ENCODE results near the gene TMEM95.
"Not testable (repeated sequence)": the region's sequence is repeated elsewhere in the genome, so short reads cannot be mapped to it uniquely, and the experiment has no call there.

TMEM95 gene

DNA sequence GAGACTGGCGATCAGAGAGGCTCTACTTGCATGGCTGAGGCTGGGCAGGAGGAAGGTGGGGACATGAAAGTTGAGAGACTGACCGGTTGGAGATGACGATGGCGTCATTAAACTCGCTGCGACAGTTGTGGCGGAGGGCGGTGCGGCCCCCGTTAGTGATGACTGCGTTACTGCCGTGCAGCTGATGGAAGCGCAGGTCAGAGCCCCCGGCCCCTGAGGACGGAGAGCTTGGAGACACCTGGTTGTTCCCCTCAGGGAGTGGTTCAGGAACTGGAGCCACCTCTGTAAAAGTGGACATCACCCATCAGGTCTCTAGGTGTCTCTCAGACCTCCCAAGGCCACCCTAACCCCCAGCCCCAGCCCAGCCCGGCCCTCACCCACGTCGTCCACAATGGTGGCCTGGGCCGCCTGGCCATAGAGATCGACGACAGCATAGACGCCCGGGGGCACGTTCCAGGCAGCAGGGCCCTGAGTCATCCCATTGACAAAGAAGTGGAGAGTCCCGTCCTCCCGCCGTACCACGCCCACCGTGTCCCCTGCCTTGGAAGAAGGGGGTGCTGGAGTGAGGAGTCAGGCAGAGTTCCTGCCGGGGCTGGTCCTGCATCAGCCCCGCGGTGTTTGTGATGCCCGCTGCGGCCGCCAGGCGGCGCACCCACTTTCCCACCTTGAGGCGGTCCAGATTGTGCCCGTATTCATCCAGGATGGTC is 31.1 kb upstream of the TMEM95 start:
- peak; percentile 67 for DNase-seq

DNA sequence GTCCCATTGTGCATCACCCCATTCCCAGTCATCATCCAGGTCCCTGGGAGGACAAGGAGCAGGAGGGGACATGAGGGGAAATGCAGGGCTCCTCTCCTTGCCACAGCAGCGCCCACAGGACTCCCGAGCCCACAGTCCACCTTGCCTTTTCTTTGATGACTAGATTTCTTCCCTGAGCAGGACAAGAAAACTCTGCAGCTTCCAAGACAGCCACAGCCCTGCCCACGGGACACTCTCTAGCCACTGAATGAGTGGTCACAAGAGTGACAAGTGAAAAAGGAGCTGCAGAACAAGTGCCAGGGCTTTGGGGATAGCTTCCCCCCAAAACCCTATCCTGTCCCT is 30.5 kb upstream of the TMEM95 start:
- DNase-seq: no peak

DNA sequence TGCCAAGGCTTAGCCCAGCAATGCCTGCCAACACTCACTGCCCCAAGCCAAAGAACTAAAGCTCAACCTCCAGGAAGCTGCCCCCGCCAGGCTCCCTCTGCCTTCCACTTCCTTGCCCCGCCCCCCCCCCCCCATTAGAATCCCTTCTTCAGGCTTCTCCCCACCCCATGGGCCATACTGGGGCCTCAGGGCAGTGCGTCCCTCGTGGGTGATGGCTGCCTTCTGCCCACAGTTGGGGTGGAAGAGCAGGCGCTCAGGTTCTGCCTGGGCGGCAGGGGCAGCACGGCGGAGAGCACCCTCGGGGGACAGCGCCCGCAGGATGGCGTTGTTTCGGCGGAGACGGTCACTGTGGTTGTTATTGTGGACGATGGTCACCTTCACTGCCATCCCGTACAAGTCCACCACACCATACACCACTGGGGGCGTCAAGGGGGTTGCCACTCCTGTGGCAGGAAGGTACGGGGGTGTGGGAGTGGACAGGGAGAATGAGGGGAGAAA is 29.9 kb upstream of the TMEM95 start:
- DNase-seq: no peak

DNA sequence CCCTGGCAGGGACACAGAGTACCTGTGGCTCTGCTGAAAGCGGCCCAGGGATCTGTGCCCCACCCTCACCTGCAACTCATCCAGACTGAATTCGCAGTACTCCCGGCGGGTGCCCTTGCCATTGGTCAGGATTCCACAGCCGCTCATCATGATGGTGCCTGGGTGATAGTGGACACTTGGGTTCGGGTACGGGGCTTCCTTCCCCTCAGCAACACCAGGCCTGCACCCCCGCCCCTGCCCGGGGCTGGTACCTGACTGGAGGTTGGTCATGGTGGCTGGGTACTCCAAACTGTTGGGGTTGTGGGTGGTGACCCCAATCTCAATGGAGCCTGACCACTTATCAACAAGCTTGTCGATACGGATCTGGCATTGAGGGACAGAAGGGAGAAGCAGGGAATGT is 28.8 kb upstream of the TMEM95 start:
- DNase-seq: no peak

DNA sequence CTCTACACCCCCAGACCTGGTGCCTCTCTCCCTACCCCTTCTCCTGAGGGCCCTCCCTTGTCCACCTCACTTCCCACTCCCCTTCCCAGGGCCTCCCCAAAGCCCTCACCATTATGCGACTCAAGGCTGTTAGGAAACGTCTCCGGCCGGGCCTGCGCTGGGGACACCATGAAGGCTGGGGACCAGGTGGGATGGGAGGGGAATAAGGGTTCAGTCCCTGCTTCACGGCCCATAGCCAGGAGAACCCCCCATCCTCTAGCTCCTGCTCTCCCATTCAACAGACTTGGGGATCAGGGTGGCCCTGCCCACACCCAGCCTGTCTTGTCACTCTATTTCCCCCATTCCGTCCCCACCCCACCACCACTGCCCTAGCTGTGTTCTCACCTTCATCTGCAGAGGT is 27.9 kb upstream of the TMEM95 start:
- DNase-seq: no peak

DNA sequence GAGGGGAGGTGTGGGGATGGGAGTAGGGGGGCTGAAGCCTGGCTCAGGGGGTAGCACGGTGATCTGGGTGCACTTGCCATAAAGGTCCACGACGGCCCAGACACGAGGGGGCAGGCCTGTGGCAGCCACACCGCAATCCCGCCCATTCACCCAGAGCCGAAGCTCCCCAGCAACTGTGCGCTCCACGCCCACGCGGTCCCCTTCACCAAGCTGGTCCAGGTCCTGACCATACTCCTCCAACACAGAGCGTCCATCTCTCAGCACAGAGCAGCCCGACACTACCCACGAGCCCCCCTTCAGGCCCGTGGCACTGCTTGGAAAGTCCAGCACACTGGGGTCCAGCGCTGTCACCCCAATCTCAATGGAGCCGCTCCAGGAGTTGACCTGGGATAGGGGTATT is 27.5 kb upstream of the TMEM95 start:
- no peak for DNase-seq

DNA sequence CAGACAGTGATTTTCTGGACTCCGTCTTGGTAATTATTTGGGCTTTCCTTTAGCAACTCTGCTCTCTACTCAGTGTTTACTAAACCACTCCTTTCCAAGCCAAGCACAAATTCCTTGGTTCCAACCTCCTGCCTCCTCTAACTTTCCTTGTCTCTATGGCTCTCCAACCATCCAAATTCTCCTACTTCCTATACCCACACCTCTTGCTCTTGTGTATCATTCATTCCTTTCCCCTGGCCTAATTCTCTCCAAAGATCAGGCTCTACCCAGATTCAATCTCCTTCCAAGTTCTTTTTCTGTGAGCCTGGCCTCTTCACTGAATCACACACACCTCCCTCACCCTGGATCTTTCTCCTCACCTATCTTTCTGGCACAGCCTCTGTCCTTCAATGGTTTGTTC is 26.9 kb upstream of the TMEM95 start:
- DNase-seq: no peak

DNA sequence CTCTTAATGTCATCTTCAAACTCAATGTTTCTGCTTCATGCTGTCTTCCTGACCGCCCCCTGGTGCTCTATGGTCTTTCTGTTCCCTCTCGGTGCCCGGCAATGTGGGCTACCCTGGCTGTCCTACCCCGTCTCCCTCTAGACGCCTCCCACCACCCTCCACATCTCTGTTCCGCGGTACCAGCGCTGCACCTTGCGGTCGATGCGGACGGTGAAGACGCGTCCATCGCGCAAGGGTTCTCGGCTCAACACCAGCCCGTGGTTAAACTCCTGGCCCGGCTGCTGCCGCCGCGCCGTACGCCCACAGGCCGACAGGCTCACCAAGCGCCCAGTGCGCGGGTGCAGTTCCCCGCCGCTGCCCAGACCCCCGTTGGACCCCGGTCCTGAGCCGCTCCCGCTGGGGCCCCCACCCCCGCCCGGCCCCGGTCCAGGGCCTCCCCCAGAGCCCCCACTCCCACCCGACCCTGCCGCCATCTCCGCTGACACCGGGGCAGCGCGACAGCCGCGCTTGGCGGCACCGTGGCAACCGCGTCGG is 26.0 kb upstream of the TMEM95 start, which contains the start of gene NEURL4:
NEURL4 (minus strand) TSS at position 496 of the 534 bp plus-strand sequence; CDS start at position 473, 23 bp downstream.
- peak; percentile 27 for DNase-seq

DNA sequence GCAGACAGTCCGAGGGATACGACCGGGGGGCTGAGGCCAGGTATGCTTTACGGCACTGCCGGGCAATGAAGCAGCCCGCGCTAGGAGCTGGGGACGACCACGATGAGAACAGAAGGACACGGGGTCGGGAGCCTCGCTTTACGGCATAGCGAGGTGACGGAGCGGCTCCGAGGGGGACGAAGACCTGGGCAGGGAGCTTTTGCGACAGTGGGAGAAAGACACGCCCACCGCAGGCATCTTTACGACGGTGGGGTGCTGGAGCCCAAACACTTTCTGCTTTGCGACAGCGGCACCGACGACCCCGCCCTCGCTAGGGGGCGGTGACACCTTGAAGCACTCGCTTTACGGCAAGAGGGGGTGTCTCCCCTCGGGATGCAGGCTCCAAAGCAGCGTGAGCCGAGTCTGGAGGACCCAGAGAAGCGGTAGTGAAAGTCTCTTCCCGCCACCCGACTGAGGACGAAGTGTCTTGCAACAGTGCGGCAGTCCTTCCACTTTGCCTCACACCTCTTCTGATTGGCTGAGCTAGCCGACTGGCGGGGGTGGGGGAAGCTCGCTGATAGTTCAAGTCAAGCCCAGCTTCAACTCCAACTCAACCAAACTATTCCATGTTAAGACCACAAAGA is 25.5 kb upstream of the TMEM95 start:
- peak; percentile 97 for DNase-seq

DNA sequence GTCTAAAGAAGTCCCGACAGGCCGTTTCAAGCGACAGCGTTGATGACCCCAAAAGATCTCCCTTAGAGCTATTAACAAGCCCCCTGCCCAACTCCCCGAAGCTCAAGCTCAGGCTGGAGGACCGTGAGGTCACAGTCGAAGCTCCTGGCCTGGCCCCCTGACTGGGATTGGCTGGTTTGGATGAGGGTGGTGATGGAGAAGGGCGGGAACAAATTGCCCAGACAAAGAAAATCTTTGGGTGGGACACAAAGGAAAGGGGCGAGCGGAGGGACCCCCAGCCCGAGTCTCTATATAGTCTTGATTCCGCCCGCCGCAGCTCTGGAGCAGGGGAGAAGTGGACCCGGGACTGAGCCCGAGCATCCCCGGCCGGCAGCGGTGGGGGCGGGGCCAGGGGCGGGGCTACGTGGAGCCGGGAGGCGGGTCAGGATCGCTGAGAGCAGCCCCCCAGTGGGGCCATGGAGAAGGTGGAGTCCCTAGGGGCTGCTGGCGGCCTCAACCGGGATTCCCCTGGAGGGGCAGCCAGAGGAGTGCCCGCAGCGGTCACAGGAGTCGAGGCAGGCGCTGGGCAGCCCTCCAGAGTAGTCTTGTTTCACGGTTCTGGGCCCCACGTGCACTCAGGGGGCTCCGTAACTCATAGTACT is 24.8 kb upstream of the TMEM95 start:
- peak; percentile 72 for DNase-seq

DNA sequence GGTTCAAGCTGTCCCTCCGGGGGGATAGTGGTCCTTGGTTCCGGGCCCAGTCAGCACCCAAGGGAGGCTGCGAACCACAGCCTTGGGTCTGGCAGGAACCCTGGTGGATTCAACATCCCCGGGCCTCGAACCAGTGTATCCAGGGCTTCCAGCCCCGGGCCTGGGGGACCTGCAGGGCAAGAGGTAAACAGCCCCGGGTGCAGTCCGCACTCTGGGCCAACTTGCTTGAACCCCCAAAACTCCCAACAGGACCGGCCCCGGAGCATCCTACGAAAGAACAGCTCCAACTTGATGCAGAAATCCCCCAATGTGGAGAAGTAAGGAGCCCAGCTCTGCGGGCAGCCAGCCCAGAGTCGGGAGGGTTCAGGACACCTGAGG is 24.3 kb upstream of the TMEM95 start:
- no peak for DNase-seq

DNA sequence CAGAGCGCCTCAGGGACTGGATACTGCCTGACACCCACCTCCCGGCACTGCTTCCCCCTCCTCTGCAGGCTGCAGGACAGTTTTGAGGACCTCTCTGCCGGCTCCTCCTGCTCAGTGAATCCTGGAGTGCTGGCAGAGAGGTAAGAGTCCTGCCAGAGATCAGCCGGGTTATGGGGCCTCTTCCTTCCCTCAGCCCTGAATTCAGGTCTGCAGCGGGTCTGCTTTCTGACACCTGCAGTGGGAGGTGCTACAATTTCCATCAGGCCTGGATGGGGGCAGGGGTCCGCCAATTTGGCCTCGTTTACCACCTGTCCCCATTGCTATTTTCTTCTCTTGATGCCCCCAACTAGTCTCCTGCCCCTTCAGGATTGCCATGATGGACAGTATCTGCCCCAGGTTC is 22.8 kb upstream of the TMEM95 start:
- DNase-seq: no peak

DNA sequence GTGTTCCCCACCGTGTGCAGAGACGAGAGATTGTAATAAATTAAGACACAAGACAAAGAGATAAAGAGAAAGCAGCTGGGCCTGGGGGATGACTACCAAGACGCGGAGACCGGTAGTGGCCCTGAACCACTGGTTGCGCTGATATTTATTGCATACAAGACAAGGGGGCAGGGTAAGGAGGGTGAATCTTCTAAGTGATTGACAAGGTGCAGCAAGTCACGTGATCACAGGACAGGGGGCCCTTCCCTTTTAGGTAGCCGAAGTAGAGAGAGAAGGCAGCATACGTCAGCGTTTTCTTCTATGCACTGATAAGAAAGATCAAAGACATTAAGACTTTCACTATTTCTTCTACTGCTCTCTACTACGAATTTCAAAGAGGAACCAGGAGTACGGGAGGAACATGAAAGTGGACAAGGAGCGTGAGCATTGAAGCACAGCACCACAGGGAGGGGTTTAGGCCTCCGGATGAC is 22.3 kb upstream of the TMEM95 start:
- not testable (repeated sequence) for DNase-seq

DNA sequence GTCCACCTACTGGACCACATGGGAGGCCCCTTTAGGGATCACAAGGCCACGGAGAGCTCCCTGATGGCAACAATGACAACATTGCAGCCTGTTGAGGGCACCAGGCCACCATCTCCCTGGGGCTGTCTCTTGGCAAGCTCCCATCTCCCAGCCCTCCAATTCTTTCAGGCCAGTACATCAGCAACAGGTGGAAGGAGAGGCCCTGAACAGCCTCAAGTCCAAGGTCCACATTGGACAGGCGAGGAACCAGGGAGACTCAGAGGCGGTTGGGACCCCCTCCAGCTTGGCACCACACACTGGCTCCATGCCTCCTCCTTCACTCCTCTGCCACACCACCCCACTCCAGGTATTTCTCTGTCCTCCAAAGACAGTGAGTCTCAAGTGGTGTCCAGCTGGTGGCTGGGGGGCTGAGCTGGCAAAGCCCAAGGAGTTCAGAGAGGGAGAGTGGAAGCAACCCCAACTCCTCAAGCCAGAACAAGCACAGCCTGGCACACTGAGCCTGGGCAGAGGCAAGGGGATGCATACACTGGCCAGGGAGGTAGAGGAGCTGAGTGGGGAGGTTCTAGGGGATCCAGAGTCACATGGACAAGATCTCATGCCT is 19.9 kb upstream of the TMEM95 start:
- DNase-seq: no peak

DNA sequence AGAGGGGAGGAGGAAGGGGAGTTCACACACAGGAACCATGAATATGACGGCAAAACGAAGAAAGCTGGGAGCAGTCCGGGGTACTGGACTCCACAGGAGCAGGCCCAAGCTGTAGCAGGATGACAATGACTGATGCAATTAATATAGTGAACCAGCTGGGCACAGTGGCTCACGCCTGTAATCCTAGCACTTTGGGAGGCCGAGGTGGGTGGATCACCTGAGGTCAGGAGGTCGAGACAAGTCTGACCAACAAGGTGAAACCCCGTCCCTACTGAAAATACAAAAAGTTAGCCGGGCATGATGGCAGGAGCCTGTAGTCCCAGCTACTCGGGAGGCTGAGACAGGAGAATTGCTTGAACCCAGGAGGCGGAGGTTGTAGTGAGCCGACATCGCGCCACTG is 19.2 kb upstream of the TMEM95 start:
- not testable (repeated sequence) for DNase-seq

DNA sequence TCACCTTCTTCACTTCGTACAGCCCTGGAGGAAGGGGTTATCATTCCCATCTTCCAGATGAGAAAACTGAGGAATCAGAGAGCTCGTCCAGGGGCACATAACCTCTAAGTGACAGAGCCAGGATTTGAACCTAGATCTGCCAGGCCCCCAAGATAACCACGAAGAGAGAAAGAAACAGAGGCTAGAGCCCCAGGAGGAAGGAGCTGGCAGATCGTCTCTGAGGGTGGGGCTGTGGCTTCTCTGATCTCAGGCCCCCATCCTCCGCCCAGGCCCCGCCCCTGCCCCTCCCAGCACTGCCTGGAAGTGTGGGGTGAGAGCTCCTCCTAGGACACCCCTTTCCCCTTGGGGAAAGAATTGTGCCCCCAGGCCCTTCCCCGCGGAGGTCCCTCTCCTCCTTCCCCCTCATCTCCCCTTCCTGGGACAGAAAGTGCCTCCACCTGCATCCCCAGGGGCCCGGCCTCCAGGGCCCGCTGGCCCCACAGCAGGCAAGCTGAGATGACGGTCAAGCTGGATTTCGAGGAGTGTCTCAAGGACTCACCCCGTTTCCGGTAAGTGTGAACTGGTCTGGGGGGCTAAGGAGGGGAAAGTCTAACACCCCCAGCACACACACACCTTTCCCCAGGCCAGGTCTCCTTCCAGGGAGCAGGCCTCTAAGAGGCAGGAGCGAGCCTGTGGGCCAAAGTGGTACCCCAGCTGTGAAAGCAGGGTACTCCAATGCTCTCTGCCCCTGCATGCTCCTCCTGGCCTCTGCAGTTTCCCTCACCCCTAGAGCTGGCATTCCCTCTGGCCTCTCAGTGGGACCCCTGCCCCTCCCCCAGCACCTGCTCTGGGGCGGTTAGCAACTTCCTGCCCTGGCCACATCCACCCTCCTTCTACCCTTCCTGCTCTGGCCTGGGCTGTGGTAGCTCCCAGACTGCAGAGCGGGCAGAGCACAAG is 18.4 kb upstream of the TMEM95 start, which contains the start of gene ACAP1:
ACAP1 (plus strand) TSS at position 290 of the 936 bp plus-strand sequence; CDS start at position 496, 206 bp downstream.
- peak; percentile 90 for DNase-seq

DNA sequence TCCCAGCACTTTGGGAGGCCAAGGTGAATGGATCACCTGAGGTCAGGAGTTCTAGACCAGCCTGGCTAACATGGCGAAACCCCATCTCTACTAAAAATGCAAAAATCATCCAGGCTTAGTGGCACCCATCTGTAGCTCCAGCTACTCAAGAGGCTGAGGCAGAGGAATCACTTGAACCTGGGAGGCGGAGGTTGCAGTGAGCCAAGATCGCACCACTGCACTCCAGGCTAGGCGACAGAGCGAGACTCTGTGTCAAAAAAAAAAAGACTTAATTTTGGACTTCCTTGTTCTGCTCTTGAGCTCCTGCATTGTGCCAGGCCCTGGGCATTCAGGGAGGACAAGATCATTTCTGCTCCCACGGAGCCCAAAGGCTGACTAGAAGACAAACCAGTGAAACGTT is 17.4 kb upstream of the TMEM95 start:
- DNase-seq: not testable (repeated sequence)

DNA sequence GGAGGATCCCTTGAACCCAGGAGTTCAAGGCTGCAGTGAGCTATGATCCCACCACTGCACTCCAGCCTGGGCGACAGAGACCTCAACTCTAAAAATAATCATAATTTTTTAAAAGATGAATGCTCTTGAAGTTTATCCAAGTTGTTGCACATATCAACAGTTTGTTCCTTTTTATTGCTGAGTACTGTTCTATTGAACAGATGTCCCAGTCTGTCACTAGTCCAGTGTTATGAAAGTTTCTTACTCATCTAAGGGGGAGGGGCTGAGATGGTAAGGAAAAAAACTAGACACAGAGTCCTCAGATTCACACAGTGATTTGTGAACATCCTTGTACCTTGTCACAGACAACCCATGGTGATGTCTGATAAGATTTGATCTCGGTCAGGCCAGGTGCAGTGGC is 14.8 kb upstream of the TMEM95 start:
- DNase-seq: no peak

DNA sequence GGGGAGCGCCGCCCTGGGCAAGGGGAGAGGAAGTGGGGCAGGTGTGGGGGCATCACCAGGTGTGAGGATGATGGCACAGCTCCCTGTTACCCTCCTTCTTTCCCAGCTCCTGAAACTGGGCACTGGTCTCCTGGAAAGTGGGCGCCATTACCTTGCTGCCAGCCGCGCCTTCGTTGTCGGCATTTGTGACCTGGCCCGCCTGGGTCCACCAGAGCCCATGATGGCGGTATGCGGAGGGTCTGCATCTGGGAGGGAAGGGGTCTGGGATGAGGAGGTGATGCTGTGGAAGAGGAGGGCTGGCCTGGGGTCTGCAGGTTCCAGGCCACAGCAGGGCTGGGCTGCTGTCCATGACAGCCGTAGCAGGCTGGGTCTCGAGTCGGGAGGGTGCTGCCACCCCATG is 13.1 kb upstream of the TMEM95 start:
- DNase-seq: no peak

DNA sequence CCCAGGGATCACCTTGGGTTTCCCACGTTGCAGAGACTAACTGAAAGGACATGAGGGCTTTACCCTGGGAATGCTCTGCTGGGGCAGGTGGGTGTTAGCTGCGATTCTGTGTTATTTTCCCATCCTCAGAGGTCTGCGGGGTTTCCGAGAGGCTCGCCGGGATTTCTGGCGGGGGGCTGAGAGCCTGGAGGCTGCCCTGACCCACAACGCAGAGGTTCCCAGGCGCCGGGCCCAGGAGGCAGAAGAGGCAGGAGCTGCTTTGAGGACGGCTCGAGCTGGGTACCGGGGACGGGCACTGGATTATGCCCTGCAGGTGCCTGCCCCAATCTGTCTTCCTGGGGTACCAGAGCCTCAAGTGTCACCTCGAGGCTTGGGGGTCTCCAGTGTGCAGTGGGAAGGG is 11.7 kb upstream of the TMEM95 start:
- DNase-seq: no peak

DNA sequence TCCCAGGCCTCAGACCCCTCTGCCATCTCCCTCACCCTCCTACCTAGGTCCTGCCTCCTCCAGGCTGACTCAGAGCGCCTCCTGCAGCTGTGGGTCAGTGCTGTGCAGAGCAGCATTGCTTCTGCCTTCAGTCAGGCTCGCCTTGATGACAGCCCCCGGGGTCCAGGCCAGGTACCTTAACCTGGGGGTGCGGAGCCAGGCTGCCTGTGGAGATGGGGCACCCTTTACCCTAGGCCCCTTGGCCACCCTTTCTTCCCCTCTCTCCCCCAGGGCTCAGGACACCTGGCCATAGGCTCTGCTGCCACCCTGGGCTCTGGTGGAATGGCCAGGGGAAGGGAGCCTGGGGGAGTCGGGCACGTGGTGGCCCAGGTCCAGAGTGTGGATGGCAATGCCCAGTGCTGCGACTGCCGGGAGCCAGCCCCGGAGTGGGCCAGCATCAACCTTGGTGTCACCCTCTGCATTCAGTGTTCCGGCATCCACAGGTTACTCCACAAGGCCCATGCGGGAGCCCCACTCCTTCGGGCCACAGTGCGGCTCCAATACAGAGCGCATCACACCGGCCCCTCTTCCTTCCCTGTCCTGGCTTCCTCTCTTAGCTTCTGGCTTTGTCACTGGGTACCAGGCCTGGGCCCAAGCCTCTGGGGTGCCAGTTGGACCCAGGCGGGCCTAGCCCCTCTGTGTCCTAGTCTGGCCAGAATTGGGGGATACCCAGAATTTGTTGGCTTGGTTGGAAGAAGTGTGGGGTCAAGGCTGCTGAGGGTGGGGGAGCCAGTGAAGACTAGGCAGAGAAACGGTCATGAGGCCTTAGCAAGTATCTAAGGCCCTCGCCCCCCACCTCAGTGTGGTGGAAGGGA is 8.0 kb upstream of the TMEM95 start:
- no peak for DNase-seq

Measured in activated gamma-delta T cell treated with Interleukin-2 at 50 U/mL for 16 hours (primary cell).